Right cardiac atrium (tissue), 5 donors: ENCODE data around the gene UBE2O. TPM values are rescaled to one million over a fixed set of nuclear protein-coding genes. Genes with fewer than 3 reads are reported as not detected.
"Not testable (repeated sequence)": the region's sequence is repeated elsewhere in the genome, so short reads cannot be mapped to it uniquely, and the experiment has no call there.

Source experiments
- ATAC-seq, 2 donors: fragments of 200-7000 bp; cut with Tn5 transposase; one replicate each; pipeline versions ENCODE4 v1.8.0 to v1.9.1; 2020; ENCODE audit warnings: moderate library complexity in 2 of 2, mild to moderate bottlenecking in 1 of 2
- DNase-seq, 3 donors: peaks; one replicate each; pipeline ENCODE4 v3.0.0-alpha.2; 2020
- H3K27ac ChIP-seq: one replicate; pipeline ENCODE4 v1.5.1; 2013; ENCODE audit warnings: mild to moderate bottlenecking, low read length, control low read depth, moderate library complexity
- H3K27me3 ChIP-seq: one replicate; pipeline ENCODE4 v1.6.1; 2013; ENCODE audit not compliant: control insufficient read depth, insufficient read depth
- H3K4me1 ChIP-seq: one replicate; pipeline ENCODE4 v1.6.1; 2013; ENCODE audit warnings: low read length; ENCODE audit not compliant: control insufficient read depth, insufficient read depth
- H3K4me3 ChIP-seq: one replicate; pipeline ENCODE4 v1.5.1; 2013; ENCODE audit warnings: low read length, control low read depth
- H3K9me3 ChIP-seq: one replicate; pipeline ENCODE4 v1.6.1; 2013; ENCODE audit warnings: low read length; ENCODE audit not compliant: control insufficient read depth
- WGBS: extraction: QIAGEN DNeasy Blood & Tissue Kit; methylation state at CpG from one replicate; pipeline ENCODE4 v1.1.7; 2013; 5-methylcytosine and 5-hydroxymethylcytosine counted together
- intact Hi-C, 4 donors: fragments of 100-400 bp; cut with DNase I; formaldehyde crosslinking; loops; one replicate each; pipeline versions ENCODE4 v1.11.0 to v1.14.0; 2022 to 2023
- polyA plus RNA-seq: library from polyadenylated mRNA; stranded (reverse); fragments of 200-250 nt; gene quantifications from one replicate; pipeline ENCODE4 v1.2.3, GENCODE V29; 2013
- total RNA-seq, 4 donors: library from RNA; stranded (reverse); fragmentation: NEBNext Ultra II Directional; extraction: Animal tissue kit (Norgen Biotek cat#: 25700); gene quantifications; one replicate each; pipeline ENCODE4 v1.2.1, GENCODE V29; 2021
- donor health status: healthy with polysubstance abuse.
- donor health status: DM: no; HTN: yes; CAD: no.
- donor health status: DM: no; HTN: no; CAD: no.
- donor health status: DM: no; HTN: yes; CAD: no; lungs with severe emphysema.
- donor health status: DM: yes; HTN: yes; CAD: no.

UBE2O gene
- total and polyA plus RNA-seq, 5 donors = 23.0 to 37.3 (median 33.9) TPM

GRCh38 chr17:76353599-76354316 lies 99.2 kb downstream of the UBE2O start, which contains the start of gene PRPSAP1:
Gene PRPSAP1, minus strand, starts transcription at chr17:76353916. Its CDS starts 213 bp downstream, at chr17:76353703.
- intact Hi-C loops = no loop called here
- under 1% methylated on average over 75 of the region's 75 CpGs for WGBS
- Histone ChIP-seq H3K4me1 (no peaks in the 10 kb centered on the region), H3K27me3 (no peaks in the 10 kb centered on the region), H3K27ac (peak within 1 kb of the TSS; percentile 85), H3K4me3 (peak within 1 kb of the TSS; percentile 85), H3K9me3 (no peaks in the 10 kb centered on the region)
- ATAC-seq (peak; percentile 98 to 99), DNase-seq (peak; percentile 89 to 96 (median 93))

- WGBS = under 1% methylated on average over 51 of the region's 51 CpGs
- peak overlapping the region; percentile 85 for H3K27ac ChIP-seq
These were observed 99.9 kb downstream of the UBE2O start for GRCh38 chr17:76353004-76353598.

GRCh38 chr17:76351526-76352071 lies 101.4 kb downstream of the UBE2O start:
- DNase-seq (no peak), ATAC-seq (no peak)
- intact Hi-C loops = no loop called here
- H3K27ac ChIP-seq = no peak overlapping the region
- H3K9me3 ChIP-seq = no peaks in the 10 kb centered on the region
- 65% methylated on average over 9 of the region's 9 CpGs for WGBS
- no peaks in the 10 kb centered on the region for H3K4me1 ChIP-seq
- H3K4me3 ChIP-seq = no peak overlapping the region
- H3K27me3 ChIP-seq = no peaks in the 10 kb centered on the region

More at GRCh38 chr17:76353004-76353598, 99.9 kb downstream of the UBE2O start:
- intact Hi-C loops = no loop called here
- no peaks in the 10 kb centered on the region for H3K4me1 ChIP-seq
- no peaks in the 10 kb centered on the region for H3K27me3 ChIP-seq
- H3K4me3 ChIP-seq = peak overlapping the region; percentile 85
- DNase-seq (peak in 2 of 3 donors; percentile 26 to 71), ATAC-seq (peak; percentile 8 to 55)
- no peaks in the 10 kb centered on the region for H3K9me3 ChIP-seq

- Histone ChIP-seq H3K4me3 (no peak overlapping the region), H3K27me3 (no peaks in the 10 kb centered on the region), H3K4me1 (no peaks in the 10 kb centered on the region), H3K27ac (no peak overlapping the region), H3K9me3 (no peaks in the 10 kb centered on the region)
- WGBS = 95% methylated on average over 5 of the region's 5 CpGs
- ATAC-seq (no peak), DNase-seq (peak in 1 of 3 donors; percentile 4)
- intact Hi-C loops = no loop called here
These were observed 102.5 kb downstream of the UBE2O start for GRCh38 chr17:76350463-76350862.

- H3K9me3 ChIP-seq, H3K27me3 ChIP-seq, ATAC-seq, intact Hi-C loops, H3K4me3 ChIP-seq, DNase-seq, H3K27ac ChIP-seq, H3K4me1 ChIP-seq: not testable (repeated sequence)
- WGBS = 94% methylated on average over 11 of the region's 11 CpGs
These were observed 106.0 kb downstream of the UBE2O start for GRCh38 chr17:76346936-76347335.

- no peak for ATAC-seq
- H3K27me3 ChIP-seq = no peaks in the 10 kb centered on the region
- no peak for DNase-seq
- H3K9me3 ChIP-seq = no peaks in the 10 kb centered on the region
- no peaks in the 10 kb centered on the region for H3K4me1 ChIP-seq
- WGBS = 92% methylated on average over 14 of the region's 14 CpGs
- no peak overlapping the region for H3K27ac ChIP-seq
- no peak overlapping the region for H3K4me3 ChIP-seq
- intact Hi-C loops = no loop called here
These were observed 107.5 kb downstream of the UBE2O start for GRCh38 chr17:76345377-76345974.

GRCh38 chr17:76343106-76343505 lies 109.8 kb downstream of the UBE2O start:
- Histone ChIP-seq H3K4me1 (no peaks in the 10 kb centered on the region), H3K27ac (no peak overlapping the region), H3K4me3 (no peak overlapping the region), H3K27me3 (no peaks in the 10 kb centered on the region), H3K9me3 (no peaks in the 10 kb centered on the region)
- DNase-seq (no peak), ATAC-seq (no peak)
- 92% methylated on average over 7 of the region's 7 CpGs for WGBS
- intact Hi-C loops = no loop called here

- no peak for ATAC-seq
- Histone ChIP-seq H3K4me1 (no peaks in the 10 kb centered on the region), H3K27ac (no peak overlapping the region), H3K9me3 (no peaks in the 10 kb centered on the region), H3K27me3 (no peaks in the 10 kb centered on the region), H3K4me3 (no peak overlapping the region)
- intact Hi-C loops = no loop called here
- DNase-seq = no peak
- 95% methylated on average over 6 of the region's 6 CpGs for WGBS
These were observed 111.7 kb downstream of the UBE2O start for GRCh38 chr17:76341301-76341700.

Other genes with a start within 250 kb of the UBE2O start
- 10 to 100 TPM; 10.2 to 18.8 (median 13.9) TPM for gene RNF157, start 212.7 kb downstream of the UBE2O start, total RNA-seq
- 12.1 TPM for gene RNF157, start 212.7 kb downstream of the UBE2O start, polyA plus RNA-seq
- gene UBALD2, start 187.8 kb downstream of the UBE2O start, total RNA-seq = 10 to 100 TPM; 19.8 to 28.9 (median 24.5) TPM
- gene UBALD2, start 187.8 kb downstream of the UBE2O start, polyA plus RNA-seq = 19.5 TPM
- gene QRICH2, start 144.9 kb downstream of the UBE2O start, total RNA-seq = 1 to 10 TPM; 1.9 to 2.5 (median 2.2) TPM
- gene QRICH2, start 144.9 kb downstream of the UBE2O start, polyA plus RNA-seq = 2.1 TPM
- gene PRPSAP1, start 99.2 kb downstream of the UBE2O start, total RNA-seq = 10 to 100 TPM; 31.9 to 45.3 (median 39.1) TPM
- 37.4 TPM for gene PRPSAP1, start 99.2 kb downstream of the UBE2O start, polyA plus RNA-seq
- 10 to 100 TPM in 1 of 4 donors, 1 to 10 TPM in 3; 3.5 to 13.6 (median 3.8) TPM for gene SPHK1, start 68.5 kb downstream of the UBE2O start, total RNA-seq
- gene SPHK1, start 68.5 kb downstream of the UBE2O start, polyA plus RNA-seq = 3.8 TPM
- not detected for gene AANAT, start 14.5 kb upstream of the UBE2O start, total RNA-seq
- gene AANAT, start 14.5 kb upstream of the UBE2O start, polyA plus RNA-seq = not detected
- gene RHBDF2, start 48.3 kb upstream of the UBE2O start, total RNA-seq = 10 to 100 TPM; 10.2 to 16.4 (median 12.8) TPM
- 11.2 TPM for gene RHBDF2, start 48.3 kb upstream of the UBE2O start, polyA plus RNA-seq
- 10 to 100 TPM; 46.6 to 83.9 (median 67.3) TPM for gene CYGB, start 84.6 kb upstream of the UBE2O start, total RNA-seq
- 58.7 TPM for gene CYGB, start 84.6 kb upstream of the UBE2O start, polyA plus RNA-seq
- 10 to 100 TPM in 3 of 4 donors, 1 to 10 TPM in 1; 6.1 to 11.6 (median 10.9) TPM for gene PRCD, start 86.9 kb upstream of the UBE2O start, total RNA-seq
- gene PRCD, start 86.9 kb upstream of the UBE2O start, polyA plus RNA-seq = 9.8 TPM
- 1 to 10 TPM; 4.0 to 5.8 (median 5.5) TPM for gene ST6GALNAC2, start 132.7 kb upstream of the UBE2O start, total RNA-seq
- gene ST6GALNAC2, start 132.7 kb upstream of the UBE2O start, polyA plus RNA-seq = 4.2 TPM
- gene ST6GALNAC1, start 190.6 kb upstream of the UBE2O start, total RNA-seq = 1 to 10 TPM; 2.4 to 5.0 (median 3.2) TPM
- gene ST6GALNAC1, start 190.6 kb upstream of the UBE2O start, polyA plus RNA-seq = 2.5 TPM